Fibroblast of lung (primary cell): ENCODE data around the gene S100A12.

Experiments used
- CTCF ChIP-seq, 2 donors: IDR thresholded peaks in 1 of 2; conservative IDR thresholded peaks in 1 of 2; 1 replicate in 1 of 2; 2 replicates in 1 of 2; pipeline ENCODE4 v1.5.1; 2011 to 2012; ENCODE audit warnings: low read length in 2 of 2, control low read depth in 1 of 2, inconsistent platforms in 1 of 2, low read depth in 1 of 2, mild to moderate bottlenecking in 1 of 2
- EZH2 ChIP-seq: IDR thresholded peaks from 2 replicates; pipeline ENCODE4 v1.5.1; 2012; ENCODE audit warnings: low read length, control low read depth, mild to moderate bottlenecking; ENCODE audit errors: missing control alignments

DNA sequence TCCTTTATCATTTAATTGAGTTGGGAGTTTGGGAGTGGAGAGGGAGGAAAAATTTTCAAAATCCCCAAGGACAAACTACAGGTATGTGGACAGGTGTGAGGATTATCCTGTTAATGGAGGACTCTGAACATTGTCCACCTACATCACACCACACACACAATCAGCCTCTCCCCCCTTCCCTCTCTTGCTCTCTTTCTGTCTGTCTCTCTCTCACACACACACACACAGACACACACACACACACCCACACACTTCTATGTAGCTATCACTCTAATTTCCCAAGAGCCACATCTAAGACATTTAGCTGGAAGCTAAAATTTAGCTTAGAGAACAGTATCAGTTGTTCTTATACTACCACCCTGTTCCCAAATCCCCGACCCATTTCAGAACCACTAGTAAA lies 14.0 kb upstream of the S100A12 start:
- TF ChIP-seq CTCF (conservative IDR thresholded peaks at IDR 0.05 in 1 of 2, IDR thresholded peaks at IDR 0.05 in 1 of 2; ENCODE audit: low read depth in 1 of 2, low read length in 2 of 2) (no peak), EZH2 (no peak)
